ENCODE data around the gene CAND2. TPM values are rescaled to one million over a fixed set of nuclear protein-coding genes. Genes with fewer than 3 reads are reported as not detected.
"Not testable (repeated sequence)": the region's sequence is repeated elsewhere in the genome, so short reads cannot be mapped to it uniquely, and the experiment has no call there.

CAND2 gene
- total RNA-seq, 1 experiment from 2014 or later, result 19.2 TPM

DNA sequence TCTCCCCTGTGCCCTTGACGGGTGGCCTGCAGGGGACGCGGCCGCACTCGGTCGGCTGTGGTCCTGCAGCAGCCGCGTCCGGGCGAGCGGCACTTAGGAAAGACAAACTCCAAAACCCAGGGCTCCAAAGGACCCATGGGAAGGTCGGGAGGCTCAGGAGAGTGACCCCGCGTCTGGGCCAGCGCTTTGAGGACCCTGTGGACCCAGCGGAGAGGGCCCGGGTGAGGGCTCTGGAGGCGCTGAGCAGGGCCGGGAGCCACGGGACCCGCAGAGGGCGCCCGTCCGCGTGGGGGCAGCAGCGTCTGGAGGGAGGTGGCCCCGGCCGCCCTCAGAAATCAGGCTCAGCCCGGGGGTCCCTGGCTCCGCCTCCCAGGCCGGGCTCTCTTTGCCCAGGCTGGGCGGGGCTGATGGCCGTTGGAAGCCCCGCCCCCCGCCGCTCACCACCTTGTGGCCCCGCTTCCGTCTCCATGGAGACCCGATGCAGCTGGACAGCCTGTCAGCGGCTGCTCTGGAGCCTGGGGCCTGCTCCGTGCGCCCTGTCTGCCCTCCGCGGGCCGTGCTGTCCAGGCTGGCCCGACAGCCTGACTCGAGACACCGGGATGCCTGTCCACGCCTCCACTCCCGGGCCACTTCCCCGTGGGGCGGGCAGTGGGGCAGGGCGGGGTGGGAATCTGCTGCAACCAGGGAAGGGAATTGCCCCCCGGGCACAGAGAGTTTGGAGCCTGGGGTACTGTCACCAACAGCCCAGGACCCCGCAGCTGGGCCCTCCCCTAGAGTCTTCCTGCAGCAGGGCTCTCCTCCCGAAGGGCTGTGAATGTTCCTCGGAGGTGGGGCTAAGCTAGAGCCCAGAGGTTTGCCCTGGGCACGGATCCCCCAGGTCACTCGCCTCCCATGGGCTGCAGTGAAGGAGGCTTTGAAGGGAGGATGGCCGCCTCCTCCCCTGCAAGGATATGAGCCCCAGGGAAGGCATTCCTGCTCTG lies 79.7 kb downstream of the CAND2 start:
- no peak for DNase-seq (ENCODE audit: low spot score)
- in situ Hi-C loops (cut with HindIII; ENCODE audit: low sequenced_read_pairs), result no loop called here

DNA sequence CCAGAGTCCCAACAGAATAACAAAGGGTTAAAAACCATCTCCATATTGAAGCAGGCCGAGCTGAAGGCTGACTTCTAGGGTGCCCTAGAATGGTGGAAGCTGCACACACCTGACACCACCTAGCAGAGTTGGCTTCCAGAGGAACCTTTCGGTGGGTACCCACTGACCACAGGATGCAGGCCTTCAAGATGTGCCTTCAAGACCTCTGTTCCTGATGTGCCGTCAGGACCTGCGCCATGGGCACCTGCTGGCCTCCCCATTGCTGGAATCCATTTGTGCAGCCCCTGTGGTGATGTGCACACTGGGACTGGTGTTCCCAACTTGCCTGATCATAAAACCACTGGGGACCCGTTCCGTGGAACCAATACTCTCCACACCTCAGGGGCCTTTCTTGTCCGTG lies 80.6 kb downstream of the CAND2 start:
- in situ Hi-C loops (cut with HindIII; ENCODE audit: low sequenced_read_pairs), result no loop called here
- no peak for DNase-seq (ENCODE audit: low spot score)

DNA sequence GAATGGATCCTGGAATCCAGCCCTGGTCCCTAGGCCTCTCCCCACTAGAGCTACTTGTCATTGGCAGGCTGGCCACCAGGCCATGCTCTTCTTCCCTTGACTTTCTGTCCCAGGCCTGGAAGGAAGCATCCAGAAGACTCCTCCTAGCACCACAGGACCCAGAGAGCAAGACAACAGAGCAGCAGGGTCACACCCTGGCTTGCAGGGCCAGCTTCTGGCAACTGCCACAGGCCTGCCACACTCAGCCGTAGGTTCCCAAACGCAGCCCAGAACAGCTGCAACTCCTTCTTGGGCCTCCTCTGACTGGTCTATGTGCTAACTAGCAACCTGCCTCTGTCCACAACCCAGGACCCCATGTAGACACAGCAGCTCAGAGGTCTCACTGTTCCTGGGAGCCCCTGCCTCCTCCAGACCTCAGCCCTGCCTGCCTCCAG lies 81.7 kb downstream of the CAND2 start:
- in situ Hi-C loops (cut with HindIII; ENCODE audit: low sequenced_read_pairs), result no loop called here
- no peak for DNase-seq (ENCODE audit: low spot score)

DNA sequence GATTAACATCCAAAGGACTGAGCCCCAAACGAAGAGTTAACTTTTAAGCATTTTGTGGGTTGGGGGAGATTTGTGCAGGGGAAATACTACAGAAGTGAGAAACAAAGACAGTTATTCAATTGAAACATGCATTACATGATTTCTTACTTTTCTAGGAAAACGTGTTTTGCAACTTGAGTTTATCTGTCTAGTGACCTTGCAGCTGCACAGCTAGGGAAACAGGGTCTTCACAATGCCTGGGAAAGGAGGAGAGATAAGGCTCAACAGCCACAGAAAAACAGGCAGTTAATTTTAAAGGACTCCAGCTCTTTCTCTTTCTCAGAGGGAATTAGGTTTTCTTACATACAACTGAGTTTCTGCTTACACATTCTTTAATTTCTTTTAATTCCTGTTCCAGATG lies 82.3 kb downstream of the CAND2 start:
- DNase-seq (ENCODE audit: low spot score); in situ Hi-C loops (cut with HindIII; ENCODE audit: low sequenced_read_pairs): not testable (repeated sequence)

DNA sequence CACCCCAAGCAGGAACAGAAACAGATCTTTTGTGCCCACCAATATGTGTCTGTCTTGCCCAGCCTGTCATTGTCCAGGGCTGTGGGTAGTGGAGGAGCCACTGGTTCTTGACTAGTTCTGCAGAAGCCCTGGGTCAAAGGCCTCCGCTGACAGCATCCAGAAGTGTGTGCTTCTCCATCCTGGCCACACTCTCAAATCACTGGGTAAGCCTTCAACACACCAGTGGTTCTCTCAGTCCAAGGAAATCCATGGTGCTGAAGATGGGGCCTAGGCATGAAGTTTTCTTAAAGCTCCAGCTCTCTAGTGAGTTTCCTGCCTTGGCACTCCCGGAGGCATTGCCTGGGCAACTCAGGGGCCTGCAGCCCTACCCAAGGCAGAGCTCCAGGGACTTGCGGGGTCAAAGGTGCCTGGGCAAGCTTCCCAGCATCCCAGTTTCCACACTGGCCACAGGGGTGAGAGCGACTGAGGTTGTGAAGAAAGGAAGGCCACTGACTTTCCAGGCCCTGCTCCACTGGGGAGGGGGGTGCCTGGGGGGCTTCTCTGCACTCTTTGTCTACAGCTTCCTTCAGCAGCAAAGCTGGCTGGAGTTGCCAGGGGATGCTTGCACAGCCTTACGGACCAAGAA lies 82.8 kb downstream of the CAND2 start:
- in situ Hi-C loops (cut with HindIII; ENCODE audit: low sequenced_read_pairs), result no loop called here
- no peak for DNase-seq (ENCODE audit: low spot score)

DNA sequence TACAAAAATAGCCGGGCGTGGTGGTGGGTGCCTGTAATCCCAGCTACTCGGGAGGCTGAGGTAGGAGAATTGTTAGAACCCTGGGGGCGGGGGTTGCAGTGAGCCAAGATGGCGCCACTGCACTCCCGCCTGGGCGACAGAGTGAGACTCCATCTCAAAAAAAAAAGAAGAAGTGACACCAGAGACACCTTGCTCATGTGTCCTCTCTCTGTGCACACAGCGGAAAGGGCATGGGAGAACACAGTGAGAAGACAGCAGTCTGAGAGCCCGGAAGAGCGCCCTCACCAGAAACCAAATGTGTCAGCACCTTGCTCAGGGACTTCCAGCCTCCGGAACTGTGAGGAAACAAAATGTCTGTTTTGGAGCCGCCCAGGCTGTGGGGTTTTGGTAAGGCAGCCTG lies 85.4 kb downstream of the CAND2 start:
- DNase-seq (ENCODE audit: low spot score), result not testable (repeated sequence)
- in situ Hi-C loops (cut with HindIII; ENCODE audit: low sequenced_read_pairs), result loop anchor here (10.0 kb wide), 1 partner anchor 63 kb away; no protein-coding TSS in a partner anchor

DNA sequence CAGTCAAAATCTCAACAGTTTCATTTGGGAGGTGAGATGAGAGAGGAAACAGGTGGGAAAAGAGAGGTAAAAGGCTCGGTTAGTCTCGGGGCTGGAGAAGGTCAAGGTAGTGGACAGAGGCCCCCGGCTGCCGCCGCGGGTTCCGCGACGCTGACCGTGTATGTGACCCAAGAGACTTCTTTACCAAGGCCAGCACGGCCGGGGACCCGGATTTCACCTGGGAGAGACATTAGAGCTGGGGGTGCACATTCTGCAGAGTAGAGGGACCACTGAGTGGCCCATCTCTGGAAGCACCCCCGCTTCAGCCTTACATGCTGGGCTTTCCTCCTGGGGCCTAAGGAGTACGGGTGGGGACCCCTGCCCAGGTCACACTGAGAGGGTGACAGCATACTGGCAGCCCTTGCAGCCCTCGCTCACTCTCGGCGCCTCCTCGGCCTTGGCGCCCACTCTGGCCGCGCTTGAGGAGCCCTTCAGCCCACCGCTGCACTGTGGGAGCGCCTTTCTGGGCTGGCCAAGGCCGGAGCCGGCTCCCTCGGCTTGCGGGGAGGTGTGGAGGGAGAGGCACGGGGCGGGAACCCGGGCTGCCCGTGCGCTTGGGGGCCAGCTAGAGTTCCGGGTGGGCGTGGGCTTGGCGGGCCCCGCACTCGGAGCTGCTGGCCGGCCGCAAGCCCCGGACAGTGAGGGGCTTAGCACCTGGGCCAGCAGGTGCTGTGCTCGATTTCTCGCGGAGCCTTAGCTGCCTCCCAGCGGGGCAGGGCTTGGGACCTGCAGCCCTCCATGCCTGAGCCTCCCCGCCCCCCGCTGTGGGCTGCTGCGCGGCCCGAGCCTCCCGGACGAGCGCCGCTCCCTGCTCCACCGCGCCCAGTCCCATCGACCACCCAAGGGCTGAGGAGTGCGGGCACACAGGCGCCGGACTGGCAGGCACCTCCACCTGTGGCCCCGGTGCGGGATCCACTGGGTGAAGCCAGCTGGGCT lies 86.1 kb downstream of the CAND2 start:
- DNase-seq (ENCODE audit: low spot score), result no peak
- in situ Hi-C loops (cut with HindIII; ENCODE audit: low sequenced_read_pairs), result loop anchor here (10.0 kb wide), 1 partner anchor 62 kb away; no protein-coding TSS in a partner anchor

DNA sequence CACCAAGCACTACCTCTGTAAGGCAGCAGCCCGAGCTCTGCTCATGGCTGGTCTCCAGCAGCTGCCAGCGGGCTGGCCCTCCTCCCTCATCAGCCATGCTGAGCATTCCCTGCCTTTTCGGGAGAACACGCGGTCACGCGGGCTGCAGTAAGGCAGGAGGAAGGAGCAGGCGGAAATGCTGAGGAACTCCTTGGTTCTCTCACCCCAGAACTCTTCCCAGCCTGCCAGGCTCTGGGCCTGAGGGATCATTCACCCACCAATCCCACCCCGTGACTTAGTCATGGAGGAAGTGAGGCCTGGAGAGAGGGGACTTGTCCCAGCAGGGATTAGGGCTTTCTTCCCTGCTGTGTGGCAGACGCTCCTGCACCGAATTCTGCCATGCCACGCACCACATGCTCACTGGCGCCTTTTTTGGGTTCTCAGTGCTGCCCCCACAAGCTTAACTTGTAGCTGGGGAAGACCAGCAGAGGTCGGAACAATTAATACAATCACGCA lies 87.8 kb downstream of the CAND2 start:
- in situ Hi-C loops (cut with HindIII; ENCODE audit: low sequenced_read_pairs), result loop anchor here (10.0 kb wide), 1 partner anchor 61 kb away; no protein-coding TSS in a partner anchor

More for the DNA sequence above, 87.8 kb downstream of the CAND2 start:
- DNase-seq (ENCODE audit: low spot score), result peak; percentile 76

Other genes with a start within 250 kb of the CAND2 start
- gene MKRN2, start 239.6 kb upstream of the CAND2 start, total RNA-seq (2014; rRNA removed; shearing (Covaris generic)), result 24.0 TPM in 2 replicates
- 84.3 and 84.4 TPM in 2 replicates for gene RAF1, start 132.6 kb upstream of the CAND2 start, total RNA-seq (2014; rRNA removed; shearing (Covaris generic))
- not detected in 2 replicates for gene TMEM40, start 37.4 kb upstream of the CAND2 start, total RNA-seq (2014; rRNA removed; shearing (Covaris generic))
- 2,015 and 2,172 TPM in 2 replicates for gene RPL32, start 44.9 kb downstream of the CAND2 start, total RNA-seq (2014; rRNA removed; shearing (Covaris generic))

Measured in G401 (cell line).